ENCODE results near the gene USP54.

The USP54 gene

GRCh38 chr10:73614720-73615119, 23.6 kb upstream of the USP54 start:
- Mint-ChIP-seq H3K4me1 (no peaks in the 10 kb centered on the region), H3K4me3 (no peak overlapping the region), H3K27me3 (ENCODE audit: low read depth, poor library complexity) (no peaks in the 10 kb centered on the region), H3K9me3 (no peaks in the 10 kb centered on the region), H3K27ac (no peak overlapping the region), H3K36me3 (ENCODE audit: low read depth) (peaks cover 8% of the 10 kb centered on the region)
- DNase-seq = no peak
- TF ChIP-seq CTCF (IDR thresholded peaks at IDR 0.05) = no peak

DNA sequence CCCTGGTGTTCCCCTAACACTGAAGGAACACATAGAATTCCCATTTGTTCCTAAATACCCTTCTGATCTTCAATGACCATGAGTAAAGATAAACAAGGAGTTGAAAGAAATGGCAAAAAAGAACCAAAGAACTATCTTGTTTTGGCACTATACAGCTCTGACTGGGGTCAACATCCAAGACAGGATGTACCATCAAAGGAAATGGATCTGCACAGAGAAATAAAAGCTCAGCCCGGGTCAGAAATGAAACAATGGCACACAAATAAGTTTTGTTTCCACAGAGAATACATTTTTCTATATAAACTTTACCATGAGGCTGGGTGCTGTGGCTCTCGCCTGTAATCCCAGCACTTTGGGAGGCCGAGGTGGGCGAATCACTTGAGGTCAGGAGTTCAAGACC, 18.0 kb upstream of the USP54 start:
- H3K36me3 Mint-ChIP-seq (ENCODE audit: low read depth) = peaks cover 25% of the 10 kb centered on the region
- no peaks in the 10 kb centered on the region for H3K9me3 Mint-ChIP-seq
- no peak overlapping the region for H3K27ac Mint-ChIP-seq
- no peak overlapping the region for H3K4me3 Mint-ChIP-seq
- DNase-seq = no peak
- no peaks in the 10 kb centered on the region for H3K4me1 Mint-ChIP-seq
- no peaks in the 10 kb centered on the region for H3K27me3 Mint-ChIP-seq (ENCODE audit: low read depth, poor library complexity)
- TF ChIP-seq CTCF (IDR thresholded peaks at IDR 0.05) = no peak

- H3K4me1 Mint-ChIP-seq = peaks cover 10% of the 10 kb centered on the region
- peaks cover 40% of the 10 kb centered on the region for H3K36me3 Mint-ChIP-seq (ENCODE audit: low read depth)
- no peak for TF ChIP-seq CTCF (IDR thresholded peaks at IDR 0.05)
- H3K27ac Mint-ChIP-seq = peak overlapping the region; percentile 17
- no peak overlapping the region for H3K4me3 Mint-ChIP-seq
- no peaks in the 10 kb centered on the region for H3K9me3 Mint-ChIP-seq
- no peak for DNase-seq
- no peaks in the 10 kb centered on the region for H3K27me3 Mint-ChIP-seq (ENCODE audit: low read depth, poor library complexity)
These were observed 10.4 kb upstream of the USP54 start for GRCh38 chr10:73601486-73601921.

GRCh38 chr10:73597346-73597745, 6.2 kb upstream of the USP54 start:
- DNase-seq = no peak
- no peaks in the 10 kb centered on the region for H3K9me3 Mint-ChIP-seq
- peaks cover 15% of the 10 kb centered on the region for H3K36me3 Mint-ChIP-seq (ENCODE audit: low read depth)
- no peak for TF ChIP-seq CTCF (IDR thresholded peaks at IDR 0.05)
- H3K27me3 Mint-ChIP-seq (ENCODE audit: low read depth, poor library complexity) = no peaks in the 10 kb centered on the region
- no peak overlapping the region for H3K27ac Mint-ChIP-seq
- no peak overlapping the region for H3K4me3 Mint-ChIP-seq
- H3K4me1 Mint-ChIP-seq = peaks cover 21% of the 10 kb centered on the region

GRCh38 chr10:73593812-73594211, 2.7 kb upstream of the USP54 start:
- Mint-ChIP-seq H3K4me3 (no peak overlapping the region), H3K27me3 (ENCODE audit: low read depth, poor library complexity) (no peaks in the 10 kb centered on the region), H3K9me3 (no peaks in the 10 kb centered on the region), H3K4me1 (peaks cover 33% of the 10 kb centered on the region), H3K27ac (no peak overlapping the region), H3K36me3 (ENCODE audit: low read depth) (peaks cover 11% of the 10 kb centered on the region)
- no peak for DNase-seq
- TF ChIP-seq CTCF (IDR thresholded peaks at IDR 0.05) = no peak

DNA sequence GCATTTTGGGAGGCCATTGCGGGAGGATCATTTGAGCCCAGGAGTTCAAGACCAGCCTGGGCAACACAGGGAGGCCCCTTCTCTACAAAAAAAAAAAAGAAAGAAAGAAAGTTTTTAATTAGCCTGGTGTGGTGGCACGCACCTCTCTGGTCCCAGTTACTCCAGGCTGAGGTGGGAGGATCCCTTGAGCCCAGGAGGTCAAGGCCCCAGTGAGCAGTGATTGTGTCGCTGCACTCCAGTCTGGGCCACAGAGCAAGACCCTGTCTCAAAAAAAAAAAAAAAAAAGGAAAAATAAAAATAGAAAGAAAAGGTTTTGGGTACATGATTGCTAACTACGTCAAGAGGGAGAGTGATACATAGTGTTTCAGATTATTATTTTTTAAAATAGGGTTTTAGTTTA, 2.0 kb upstream of the USP54 start:
- TF ChIP-seq CTCF (IDR thresholded peaks at IDR 0.05) = no peak
- H3K36me3 Mint-ChIP-seq (ENCODE audit: low read depth) = peaks cover 12% of the 10 kb centered on the region
- no peak for DNase-seq
- H3K27me3 Mint-ChIP-seq (ENCODE audit: low read depth, poor library complexity) = no peaks in the 10 kb centered on the region
- H3K4me1 Mint-ChIP-seq = peaks cover 33% of the 10 kb centered on the region
- H3K27ac Mint-ChIP-seq = peak overlapping the region; percentile 77
- H3K4me3 Mint-ChIP-seq = no peak overlapping the region
- H3K9me3 Mint-ChIP-seq = no peaks in the 10 kb centered on the region

Data from nephron progenitor cell (in vitro differentiated cells).